Thoracic aorta (tissue), 2 donors: Measurements from ENCODE around the gene IL15RA. TPM values are rescaled to one million over a fixed set of nuclear protein-coding genes. Genes with fewer than 3 reads are reported as not detected.
"Not testable (repeated sequence)": the region's sequence is repeated elsewhere in the genome, so short reads cannot be mapped to it uniquely, and the experiment has no call there.

Experiments
- ATAC-seq: fragments of 150-250 bp; one replicate; pipeline ENCODE4 v1.8.0; 2017; ENCODE audit warnings: low read depth; ENCODE audit not compliant: insufficient number of reproducible peaks, low FRiP score
- DNase-seq: peaks from one replicate; pipeline ENCODE4 v3.0.0-alpha.2; 2020; ENCODE audit warnings: low spot score
- H3K27ac ChIP-seq, 2 donors: fragments of 200-600 bp; sonication (generic); 1 replicate in 1 of 2; 2 replicates in 1 of 2; pipeline ENCODE4 v1.5.1; 2016; ENCODE audit warnings: mild to moderate bottlenecking in 2 of 2, moderate library complexity in 2 of 2
- H3K27me3 ChIP-seq: fragments of 200-600 bp; sonication (generic); replicated peaks from 2 replicates; pipeline ENCODE4 v1.6.0; 2016; ENCODE audit warnings: mild to moderate bottlenecking; ENCODE audit not compliant: insufficient read depth
- H3K36me3 ChIP-seq: fragments of 200-600 bp; sonication (generic); one replicate; pipeline ENCODE4 v1.5.1; 2016
- H3K4me1 ChIP-seq, 2 donors: fragments of 200-600 bp; sonication (generic); 1 replicate in 1 of 2; 2 replicates in 1 of 2; pipeline versions ENCODE4 v1.5.1 to v1.6.0; 2016; ENCODE audit warnings: low read depth in 2 of 2, mild to moderate bottlenecking in 1 of 2; ENCODE audit not compliant: control insufficient read depth in 1 of 2
- H3K4me3 ChIP-seq: fragments of 200-600 bp; sonication (generic); 2 replicates; pipeline ENCODE4 v1.5.1; 2016; ENCODE audit warnings: mild to moderate bottlenecking
- H3K9me3 ChIP-seq: fragments of 200-600 bp; sonication (generic); 2 replicates; pipeline ENCODE4 v1.5.1; 2016
- total RNA-seq, 2 donors: library from RNA; depleted of rRNA; stranded (reverse); fragments of >200 nt; gene quantifications; one replicate each; pipeline versions ENCODE4 v1.1.0 to v1.2.3, GENCODE V29; 2016
- TF ChIP-seq, protein P1 (sequence below): fragments of 200-600 bp; sonication (generic); IDR thresholded peaks from one replicate; pipeline ENCODE4 v1.5.1; 2019; ENCODE audit warnings: antibody characterized with exemption

Gene IL15RA
- total RNA-seq, 2 donors from 2014 or later: 34.4 to 44.1 TPM

DNA sequence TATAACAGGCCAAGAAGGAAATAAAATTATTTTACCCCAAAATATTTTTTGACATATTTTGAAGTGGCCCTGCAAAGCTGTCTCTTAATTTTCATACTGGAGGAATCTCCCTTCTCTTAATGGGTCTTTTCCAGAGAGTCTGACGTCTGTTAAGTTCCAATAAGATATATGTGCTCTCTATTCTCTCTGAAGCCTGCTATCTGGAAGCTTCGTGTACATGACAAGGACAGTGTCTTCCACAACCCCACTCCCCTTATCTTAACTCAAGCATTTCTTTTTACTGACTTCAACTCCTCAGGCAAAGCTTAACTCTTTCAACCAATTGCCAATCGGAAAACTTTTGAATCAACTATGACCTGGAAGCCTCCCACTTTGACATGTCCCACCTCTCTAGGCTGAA lies 29.2 kb upstream of the IL15RA start:
- H3K27ac ChIP-seq: no peak overlapping the region
- H3K9me3 ChIP-seq: no peaks in the 10 kb centered on the region
- no peaks in the 10 kb centered on the region for H3K4me1 ChIP-seq
- H3K4me3 ChIP-seq: no peak overlapping the region
- ATAC-seq: no peak
- H3K36me3 ChIP-seq: no peaks in the 10 kb centered on the region
- TF ChIP-seq, protein P1, sequence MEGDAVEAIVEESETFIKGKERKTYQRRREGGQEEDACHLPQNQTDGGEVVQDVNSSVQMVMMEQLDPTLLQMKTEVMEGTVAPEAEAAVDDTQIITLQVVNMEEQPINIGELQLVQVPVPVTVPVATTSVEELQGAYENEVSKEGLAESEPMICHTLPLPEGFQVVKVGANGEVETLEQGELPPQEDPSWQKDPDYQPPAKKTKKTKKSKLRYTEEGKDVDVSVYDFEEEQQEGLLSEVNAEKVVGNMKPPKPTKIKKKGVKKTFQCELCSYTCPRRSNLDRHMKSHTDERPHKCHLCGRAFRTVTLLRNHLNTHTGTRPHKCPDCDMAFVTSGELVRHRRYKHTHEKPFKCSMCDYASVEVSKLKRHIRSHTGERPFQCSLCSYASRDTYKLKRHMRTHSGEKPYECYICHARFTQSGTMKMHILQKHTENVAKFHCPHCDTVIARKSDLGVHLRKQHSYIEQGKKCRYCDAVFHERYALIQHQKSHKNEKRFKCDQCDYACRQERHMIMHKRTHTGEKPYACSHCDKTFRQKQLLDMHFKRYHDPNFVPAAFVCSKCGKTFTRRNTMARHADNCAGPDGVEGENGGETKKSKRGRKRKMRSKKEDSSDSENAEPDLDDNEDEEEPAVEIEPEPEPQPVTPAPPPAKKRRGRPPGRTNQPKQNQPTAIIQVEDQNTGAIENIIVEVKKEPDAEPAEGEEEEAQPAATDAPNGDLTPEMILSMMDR: no peak
- DNase-seq: no peak
- no peaks in the 10 kb centered on the region for H3K27me3 ChIP-seq

DNA sequence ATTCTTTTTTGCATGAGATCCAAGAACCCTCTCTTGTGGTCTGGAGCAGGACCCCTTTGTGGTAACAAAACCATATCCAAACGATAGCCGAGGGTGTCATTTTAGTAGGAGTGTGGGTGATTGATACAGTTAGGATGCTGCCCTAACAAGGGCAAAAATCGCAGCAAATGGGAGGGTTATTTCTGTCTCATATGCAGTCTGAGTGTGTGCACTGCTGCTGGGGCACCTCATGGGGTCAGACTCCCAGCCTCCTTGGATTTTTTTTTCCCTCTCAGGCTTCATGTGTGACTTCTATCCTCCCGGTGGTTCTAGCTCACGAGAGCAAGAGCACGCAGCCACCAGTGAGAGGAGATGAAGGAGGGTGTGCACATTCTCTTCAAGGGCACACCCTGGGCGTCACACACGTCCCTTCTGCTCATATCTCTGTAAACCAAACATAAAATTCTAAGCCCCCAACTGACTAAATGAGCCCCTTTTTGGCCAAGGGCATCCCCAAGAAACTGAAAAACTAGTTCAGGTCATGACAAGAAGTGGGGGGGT lies 28.6 kb upstream of the IL15RA start:
- Histone ChIP-seq H3K4me3 (no peak overlapping the region), H3K27ac (no peak overlapping the region), H3K9me3 (no peaks in the 10 kb centered on the region), H3K36me3 (no peaks in the 10 kb centered on the region), H3K27me3 (no peaks in the 10 kb centered on the region), H3K4me1 (no peaks in the 10 kb centered on the region)
- no peak for DNase-seq
- no peak for ATAC-seq
- TF ChIP-seq, protein P1: no peak

DNA sequence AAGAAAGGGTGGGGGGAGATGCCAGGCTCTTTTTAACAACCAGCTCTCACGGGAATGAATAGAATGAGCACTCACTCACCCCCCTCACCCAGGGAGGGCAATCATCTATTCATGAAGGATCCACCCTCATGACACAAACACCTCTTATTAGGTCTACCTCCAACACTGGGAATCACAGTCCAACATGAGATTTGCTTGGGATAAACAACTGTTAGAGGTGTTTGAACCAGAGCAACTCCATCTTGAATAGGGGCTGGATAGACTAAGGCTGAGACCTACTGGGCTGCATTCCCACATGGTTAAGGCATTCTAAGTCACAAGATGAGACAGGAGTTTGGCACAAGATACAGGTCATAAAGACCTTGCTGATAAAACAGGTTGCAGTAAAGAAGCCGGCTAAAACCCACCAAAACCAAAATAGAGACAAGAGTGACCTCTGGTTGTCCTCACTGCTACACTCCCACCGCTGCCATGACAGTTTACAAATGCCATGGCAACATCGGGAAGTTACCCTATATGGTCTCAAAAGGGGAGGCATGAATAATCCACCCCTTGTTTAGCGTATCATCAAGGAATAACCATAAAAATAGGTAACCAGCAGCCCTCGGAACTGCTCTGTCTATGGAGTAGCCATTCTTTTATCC lies 27.9 kb upstream of the IL15RA start:
- H3K36me3 ChIP-seq, DNase-seq, H3K9me3 ChIP-seq, H3K4me1 ChIP-seq, H3K4me3 ChIP-seq, ATAC-seq, H3K27ac ChIP-seq, H3K27me3 ChIP-seq: not testable (repeated sequence)

DNA sequence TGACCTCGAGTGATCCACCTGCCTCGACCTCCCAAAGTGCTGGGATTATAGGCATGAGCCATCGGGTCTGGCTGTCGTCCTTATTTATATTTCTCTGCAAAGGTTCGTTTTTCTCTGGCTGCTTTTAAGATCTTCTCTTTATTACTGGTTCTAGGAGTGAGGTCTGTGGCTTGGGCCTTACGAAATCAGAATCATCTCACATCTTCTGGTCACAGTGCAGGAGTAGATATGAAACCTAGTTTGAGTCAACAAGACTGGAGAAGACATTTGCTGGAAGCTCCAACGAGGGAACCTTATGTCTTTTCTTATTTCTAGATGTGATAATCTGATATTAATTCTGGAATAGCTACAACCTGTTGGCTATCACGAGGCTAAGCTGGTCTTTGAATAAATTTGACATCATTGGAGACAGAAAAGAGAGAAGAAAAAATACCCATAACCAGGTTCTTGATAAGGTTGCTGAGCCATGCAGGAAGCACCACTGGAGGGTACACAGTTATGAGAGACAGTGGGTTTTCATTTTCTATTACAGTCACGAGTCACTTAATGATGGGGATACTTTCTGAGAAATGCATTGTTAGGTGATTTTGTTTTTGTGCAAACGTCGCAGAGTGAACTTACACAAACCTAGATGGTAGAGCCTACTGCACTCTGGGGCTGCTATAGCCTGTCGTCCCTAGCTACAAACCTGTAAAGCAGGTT lies 25.6 kb upstream of the IL15RA start:
- ATAC-seq: no peak

DNA sequence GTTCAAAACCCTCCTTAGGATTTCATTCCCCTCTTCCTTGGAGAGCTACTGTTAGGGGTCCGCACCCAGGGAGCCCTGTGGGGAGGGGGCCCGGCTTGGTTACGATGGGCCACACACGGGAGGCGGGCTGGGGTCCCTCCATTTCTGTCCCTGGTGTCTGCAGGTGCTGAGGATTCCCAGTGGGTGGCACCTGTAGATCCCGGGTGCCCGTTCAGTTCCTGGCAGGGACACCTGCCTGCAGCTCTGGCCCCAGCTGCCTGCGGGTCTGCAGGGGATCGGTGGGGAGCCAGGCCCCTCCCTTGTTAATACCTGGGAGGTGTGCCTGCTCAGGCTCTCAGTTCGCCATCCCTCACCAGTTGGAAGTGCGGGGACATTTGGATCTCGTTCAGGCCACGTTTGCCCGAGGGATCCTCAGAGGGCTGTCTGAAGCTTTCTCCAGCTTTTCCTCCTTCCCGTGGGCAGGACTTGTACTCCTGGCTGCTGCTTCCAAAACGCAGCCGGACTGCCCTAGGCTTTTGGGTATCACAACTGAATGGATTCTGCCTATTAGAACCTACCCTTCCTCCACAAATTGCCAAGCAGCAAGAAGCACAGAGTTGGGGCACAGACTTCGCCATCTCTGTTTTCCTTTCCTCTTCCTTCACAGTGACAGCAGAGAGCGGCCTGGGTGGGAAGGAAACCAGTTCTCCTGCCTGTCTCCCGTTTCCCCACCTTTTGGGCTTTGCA lies 22.3 kb upstream of the IL15RA start:
- Histone ChIP-seq H3K27ac (no peak overlapping the region), H3K27me3 (no peaks in the 10 kb centered on the region), H3K4me3 (no peak overlapping the region), H3K9me3 (peaks cover under 1% of the 10 kb centered on the region), H3K4me1 (no peaks in the 10 kb centered on the region), H3K36me3 (no peaks in the 10 kb centered on the region)
- ATAC-seq (no peak), DNase-seq (no peak)
- TF ChIP-seq, protein P1: no peak

More for the DNA sequence above, 25.6 kb upstream of the IL15RA start:
- Histone ChIP-seq H3K27ac (no peak overlapping the region), H3K4me1 (no peaks in the 10 kb centered on the region), H3K36me3 (no peaks in the 10 kb centered on the region), H3K27me3 (no peaks in the 10 kb centered on the region), H3K4me3 (no peak overlapping the region), H3K9me3 (no peaks in the 10 kb centered on the region)
- TF ChIP-seq, protein P1: no peak
- DNase-seq: no peak
